Measurements from ENCODE around the gene TAL1. TPM values are rescaled to one million over a fixed set of nuclear protein-coding genes. Genes with fewer than 3 reads are reported as not detected.

TAL1 gene
- total RNA-seq (2022; extraction: Qiagen RNA extraction), result 0.01 to 0.05 TPM (median 0.02 TPM) in 4 of 5 replicates, not detected in the other

GRCh38 chr1:47232187-47232874 is at the start of gene TAL1:
Gene TAL1 (minus strand): TSS chr1:47232225. CDS start chr1:47225888, 6,337 bp downstream.

GRCh38 chr1:47189844-47190508 is 42.0 kb downstream of the TAL1 start, which contains the start of gene PDZK1IP1:
Gene PDZK1IP1 (minus strand): TSS chr1:47190036. CDS start chr1:47189932, 104 bp downstream.

Other genes with a start within 250 kb of the TAL1 start
- gene CYP4X1, start 208.6 kb downstream of the TAL1 start, total RNA-seq (2022; extraction: Qiagen RNA extraction), result 0.04 to 0.08 TPM (median 0.05 TPM) in 3 of 5 replicates, not detected in the others
- gene CYP4Z1, start 165.0 kb downstream of the TAL1 start, total RNA-seq (2022; extraction: Qiagen RNA extraction), result not detected in 5 replicates
- not detected in 5 replicates for gene CYP4A22, start 94.8 kb downstream of the TAL1 start, total RNA-seq (2022; extraction: Qiagen RNA extraction)
- gene PDZK1IP1, start 42.2 kb downstream of the TAL1 start, total RNA-seq (2022; extraction: Qiagen RNA extraction), result 6.1 to 8.3 TPM (median 7.1 TPM) in 5 replicates
- 7.5 to 11.8 TPM (median 10.9 TPM) in 5 replicates for gene STIL, start 81.9 kb upstream of the TAL1 start, total RNA-seq (2022; extraction: Qiagen RNA extraction)
- gene CMPK1, start 101.6 kb upstream of the TAL1 start, total RNA-seq (2022; extraction: Qiagen RNA extraction), result 59.5 to 78.8 TPM (median 67.0 TPM) in 5 replicates
- gene FOXE3, start 184.1 kb upstream of the TAL1 start, total RNA-seq (2022; extraction: Qiagen RNA extraction), result 0.05 TPM in 1 of 5 replicates, not detected in the others
- 0.44 to 0.71 TPM (median 0.53 TPM) in 5 replicates for gene FOXD2, start 205.8 kb upstream of the TAL1 start, total RNA-seq (2022; extraction: Qiagen RNA extraction)

Data from A549 treated with dexamethasone at 1 μM for 4 hours (cell line).